Muscle layer of duodenum (tissue), 2 donors: ENCODE results near the gene SLC39A7.

Experiments used
- H3K27ac ChIP-seq: one replicate; pipeline ENCODE4 v1.7.0; 2013; ENCODE audit warnings: mild to moderate bottlenecking, low read length
- H3K27me3 ChIP-seq: one replicate; pipeline ENCODE4 v1.7.0; 2013; ENCODE audit warnings: low read depth, mild to moderate bottlenecking, control low read depth, low read length
- H3K36me3 ChIP-seq, 2 donors: one replicate each; pipeline ENCODE4 v1.7.0; 2013; ENCODE audit warnings: low read length in 2 of 2, control low read depth in 1 of 2, mild to moderate bottlenecking in 1 of 2; ENCODE audit not compliant: insufficient read depth in 2 of 2, control insufficient read depth in 1 of 2
- H3K4me1 ChIP-seq, 2 donors: one replicate each; pipeline ENCODE4 v1.7.0; 2013; ENCODE audit warnings: low read length in 2 of 2, mild to moderate bottlenecking in 2 of 2, control low read depth in 1 of 2, moderate library complexity in 1 of 2; ENCODE audit not compliant: insufficient read depth in 2 of 2, control insufficient read depth in 1 of 2
- H3K4me3 ChIP-seq, 2 donors: one replicate each; pipeline ENCODE4 v1.7.0; 2013; ENCODE audit warnings: low read length in 2 of 2, low read depth in 1 of 2, mild to moderate bottlenecking in 1 of 2
- H3K9me3 ChIP-seq, 2 donors: one replicate each; pipeline ENCODE4 v1.7.0; 2013; ENCODE audit warnings: low read length in 2 of 2, control low read depth in 1 of 2, mild to moderate bottlenecking in 1 of 2; ENCODE audit not compliant: control insufficient read depth in 1 of 2
- donor health status: healthy.

SLC39A7 gene

GRCh38 chr6:33200219-33201146 lies at the start of gene SLC39A7, which contains the start of gene RXRB:
Gene SLC39A7, plus strand, starts transcription at chr6:33200867. Its CDS starts 379 bp downstream, at chr6:33201246.
Gene RXRB, minus strand, starts transcription at chr6:33200665. Its CDS starts 189 bp downstream, at chr6:33200476.
- H3K4me1 ChIP-seq = peaks cover 39 to 61% of the 10 kb centered on the region in 2 donors

GRCh38 chr6:33151050-33151449 lies 49.6 kb upstream of the SLC39A7 start:
- no peaks in the 10 kb centered on the region for H3K4me1 ChIP-seq
- no peak overlapping the region for H3K27ac ChIP-seq
- H3K4me3 ChIP-seq = no peak overlapping the region
- no peaks in the 10 kb centered on the region for H3K36me3 ChIP-seq
- H3K9me3 ChIP-seq = no peaks in the 10 kb centered on the region
- no peaks in the 10 kb centered on the region for H3K27me3 ChIP-seq

More at GRCh38 chr6:33200219-33201146, at the start of gene SLC39A7, which contains the start of gene RXRB:
- H3K9me3 ChIP-seq = no peaks in the 10 kb centered on the region
- peak within 1 kb of the TSS; percentile 82 to 99 for H3K4me3 ChIP-seq
- H3K27ac ChIP-seq = peak within 1 kb of the TSS; percentile 98
- H3K36me3 ChIP-seq = peaks cover 42 to 50% of the 10 kb centered on the region in 2 donors
- no peaks in the 10 kb centered on the region for H3K27me3 ChIP-seq

- H3K36me3 ChIP-seq = no peaks in the 10 kb centered on the region
- no peaks in the 10 kb centered on the region for H3K27me3 ChIP-seq
- H3K27ac ChIP-seq = no peak overlapping the region
- no peaks in the 10 kb centered on the region for H3K9me3 ChIP-seq
- H3K4me3 ChIP-seq = no peak overlapping the region
- H3K4me1 ChIP-seq = no peaks in the 10 kb centered on the region
These were observed 46.3 kb upstream of the SLC39A7 start for GRCh38 chr6:33154349-33154748.

GRCh38 chr6:33156561-33156960 lies 44.1 kb upstream of the SLC39A7 start:
- Histone ChIP-seq H3K36me3 (no peaks in the 10 kb centered on the region), H3K4me1 (peaks cover 0 to 8% of the 10 kb centered on the region in 2 donors), H3K27me3 (no peaks in the 10 kb centered on the region), H3K9me3 (no peaks in the 10 kb centered on the region), H3K4me3 (no peak overlapping the region), H3K27ac (no peak overlapping the region)

- Histone ChIP-seq H3K4me3 (no peak overlapping the region), H3K36me3 (no peaks in the 10 kb centered on the region), H3K27ac (no peak overlapping the region), H3K4me1 (peaks cover 0 to 8% of the 10 kb centered on the region in 2 donors), H3K9me3 (no peaks in the 10 kb centered on the region), H3K27me3 (no peaks in the 10 kb centered on the region)
These were observed 43.7 kb upstream of the SLC39A7 start for GRCh38 chr6:33156964-33157363.

GRCh38 chr6:33160096-33160495 lies 40.6 kb upstream of the SLC39A7 start:
- Histone ChIP-seq H3K36me3 (no peaks in the 10 kb centered on the region), H3K27me3 (no peaks in the 10 kb centered on the region), H3K4me1 (peaks cover 0 to 8% of the 10 kb centered on the region in 2 donors), H3K27ac (no peak overlapping the region), H3K9me3 (no peaks in the 10 kb centered on the region), H3K4me3 (no peak overlapping the region)

- H3K4me3 ChIP-seq = peak overlapping the region; percentile 1 to 60
- peaks cover 0 to 8% of the 10 kb centered on the region in 2 donors for H3K4me1 ChIP-seq
- H3K9me3 ChIP-seq = no peaks in the 10 kb centered on the region
- no peaks in the 10 kb centered on the region for H3K27me3 ChIP-seq
- H3K36me3 ChIP-seq = no peaks in the 10 kb centered on the region
- no peak overlapping the region for H3K27ac ChIP-seq
These were observed 39.8 kb upstream of the SLC39A7 start for GRCh38 chr6:33160728-33161344.

- Histone ChIP-seq H3K4me1 (peaks cover 0 to 8% of the 10 kb centered on the region in 2 donors), H3K4me3 (peak overlapping the region; percentile 1 to 60), H3K9me3 (no peaks in the 10 kb centered on the region), H3K27me3 (no peaks in the 10 kb centered on the region), H3K27ac (no peak overlapping the region), H3K36me3 (no peaks in the 10 kb centered on the region)
These were observed 39.0 kb upstream of the SLC39A7 start for GRCh38 chr6:33161354-33162331.

- Histone ChIP-seq H3K27ac (no peak overlapping the region), H3K4me1 (peaks cover 0 to 8% of the 10 kb centered on the region in 2 donors), H3K4me3 (no peak overlapping the region), H3K9me3 (no peaks in the 10 kb centered on the region), H3K27me3 (no peaks in the 10 kb centered on the region), H3K36me3 (no peaks in the 10 kb centered on the region)
These were observed 37.1 kb upstream of the SLC39A7 start for GRCh38 chr6:33163540-33163939.

- Histone ChIP-seq H3K27me3 (no peaks in the 10 kb centered on the region), H3K27ac (no peak overlapping the region), H3K36me3 (no peaks in the 10 kb centered on the region), H3K4me3 (no peak overlapping the region), H3K9me3 (no peaks in the 10 kb centered on the region), H3K4me1 (peaks cover 0 to 8% of the 10 kb centered on the region in 2 donors)
These were observed 36.5 kb upstream of the SLC39A7 start for GRCh38 chr6:33164176-33164575.
